GM12865 (cell line): ENCODE data around the gene TMEM245.

Source experiments
- DNase-seq: peaks from one replicate; pipeline ENCODE4 v3.0.0; 2010; ENCODE audit warnings: low read depth
- H3K4me3 ChIP-seq: 2 replicates; pipeline ENCODE4 v1.5.1; 2011; ENCODE audit warnings: mild to moderate bottlenecking, low read depth, low read length, control low read depth
- TF ChIP-seq, protein P1 (sequence below): IDR thresholded peaks from 2 replicates; pipeline ENCODE4 v1.5.1; 2011; ENCODE audit warnings: low read length, control low read depth, low read depth, inconsistent platforms; ENCODE audit not compliant: insufficient read depth; ENCODE audit errors: missing control alignments

Gene TMEM245

DNA sequence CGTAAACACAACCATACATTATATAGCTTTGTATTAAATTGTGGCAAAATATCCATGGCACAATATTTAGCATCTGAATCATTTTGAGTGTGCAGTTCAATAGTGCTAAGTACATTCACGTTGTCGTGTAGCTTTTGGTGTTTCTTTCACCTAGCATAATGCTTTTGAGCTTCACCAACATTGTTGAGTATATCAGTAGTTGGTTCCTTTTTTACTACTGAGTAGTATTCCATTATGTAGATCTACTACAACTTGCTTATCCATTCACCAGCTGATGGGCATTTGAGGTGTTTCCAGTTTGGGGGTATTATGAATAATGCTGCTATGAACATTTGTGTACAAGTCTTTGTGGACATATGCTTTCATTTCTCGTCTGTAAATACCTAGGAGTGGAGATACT lies 79.2 kb downstream of the TMEM245 start:
- TF ChIP-seq, protein P1, sequence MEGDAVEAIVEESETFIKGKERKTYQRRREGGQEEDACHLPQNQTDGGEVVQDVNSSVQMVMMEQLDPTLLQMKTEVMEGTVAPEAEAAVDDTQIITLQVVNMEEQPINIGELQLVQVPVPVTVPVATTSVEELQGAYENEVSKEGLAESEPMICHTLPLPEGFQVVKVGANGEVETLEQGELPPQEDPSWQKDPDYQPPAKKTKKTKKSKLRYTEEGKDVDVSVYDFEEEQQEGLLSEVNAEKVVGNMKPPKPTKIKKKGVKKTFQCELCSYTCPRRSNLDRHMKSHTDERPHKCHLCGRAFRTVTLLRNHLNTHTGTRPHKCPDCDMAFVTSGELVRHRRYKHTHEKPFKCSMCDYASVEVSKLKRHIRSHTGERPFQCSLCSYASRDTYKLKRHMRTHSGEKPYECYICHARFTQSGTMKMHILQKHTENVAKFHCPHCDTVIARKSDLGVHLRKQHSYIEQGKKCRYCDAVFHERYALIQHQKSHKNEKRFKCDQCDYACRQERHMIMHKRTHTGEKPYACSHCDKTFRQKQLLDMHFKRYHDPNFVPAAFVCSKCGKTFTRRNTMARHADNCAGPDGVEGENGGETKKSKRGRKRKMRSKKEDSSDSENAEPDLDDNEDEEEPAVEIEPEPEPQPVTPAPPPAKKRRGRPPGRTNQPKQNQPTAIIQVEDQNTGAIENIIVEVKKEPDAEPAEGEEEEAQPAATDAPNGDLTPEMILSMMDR = no peak
- H3K4me3 ChIP-seq = no peak overlapping the region
- DNase-seq = no peak

DNA sequence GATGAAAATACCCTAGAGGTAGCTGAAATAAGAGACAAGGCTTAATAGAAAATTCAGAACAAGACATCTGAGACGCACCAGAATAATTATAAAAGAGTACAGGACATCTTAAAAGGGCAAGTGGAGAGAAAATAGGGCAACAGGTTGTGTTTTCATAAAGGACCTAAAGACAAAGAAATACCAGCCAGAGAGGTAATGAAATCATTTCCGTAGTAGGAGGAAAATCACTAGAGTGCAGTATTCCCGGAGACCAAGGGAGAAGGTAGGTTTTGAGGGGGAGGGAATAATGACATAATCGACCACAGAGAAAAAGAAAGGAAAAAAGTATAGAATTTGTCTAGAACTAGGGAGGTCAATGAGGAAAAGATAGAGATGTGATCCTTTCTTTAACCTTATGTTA lies 80.2 kb downstream of the TMEM245 start:
- TF ChIP-seq, protein P1 = no peak
- H3K4me3 ChIP-seq = no peak overlapping the region
- DNase-seq = no peak

DNA sequence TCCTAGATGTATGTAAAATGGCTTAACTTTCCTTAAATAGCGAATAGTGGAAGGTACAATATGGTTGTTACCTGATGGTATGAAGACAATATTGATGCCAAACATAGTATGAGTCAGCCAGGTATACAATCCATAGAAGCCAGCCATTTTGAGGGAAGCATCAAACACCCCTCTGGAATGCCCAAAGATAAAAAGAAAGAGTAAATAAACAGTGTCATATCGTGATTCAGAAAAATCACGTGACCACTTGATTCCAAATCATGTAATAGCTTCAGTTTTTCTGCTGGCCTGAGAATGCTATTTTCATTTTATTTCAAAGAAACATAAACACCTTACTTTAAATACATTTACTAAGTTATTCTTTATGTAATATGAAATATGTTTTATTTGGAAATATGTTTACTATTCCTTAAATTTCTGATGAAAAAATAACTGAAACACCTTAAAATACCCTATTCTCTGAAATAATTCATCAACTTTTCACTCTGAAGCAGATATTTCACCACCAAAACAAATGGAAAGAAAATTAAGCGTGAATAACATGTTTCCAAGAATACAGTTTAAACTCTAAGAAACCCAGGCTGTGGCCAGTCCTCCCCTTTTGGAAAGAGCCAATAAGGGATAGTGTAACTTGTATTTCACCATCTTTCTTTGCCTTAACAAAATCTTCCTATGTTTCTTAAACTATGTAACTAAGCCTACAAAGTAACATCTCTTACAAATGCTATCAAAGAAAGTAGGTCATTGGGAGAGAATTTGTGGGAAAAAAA lies 81.6 kb downstream of the TMEM245 start:
- no peak for DNase-seq
- TF ChIP-seq, protein P1 = no peak
- no peak overlapping the region for H3K4me3 ChIP-seq

DNA sequence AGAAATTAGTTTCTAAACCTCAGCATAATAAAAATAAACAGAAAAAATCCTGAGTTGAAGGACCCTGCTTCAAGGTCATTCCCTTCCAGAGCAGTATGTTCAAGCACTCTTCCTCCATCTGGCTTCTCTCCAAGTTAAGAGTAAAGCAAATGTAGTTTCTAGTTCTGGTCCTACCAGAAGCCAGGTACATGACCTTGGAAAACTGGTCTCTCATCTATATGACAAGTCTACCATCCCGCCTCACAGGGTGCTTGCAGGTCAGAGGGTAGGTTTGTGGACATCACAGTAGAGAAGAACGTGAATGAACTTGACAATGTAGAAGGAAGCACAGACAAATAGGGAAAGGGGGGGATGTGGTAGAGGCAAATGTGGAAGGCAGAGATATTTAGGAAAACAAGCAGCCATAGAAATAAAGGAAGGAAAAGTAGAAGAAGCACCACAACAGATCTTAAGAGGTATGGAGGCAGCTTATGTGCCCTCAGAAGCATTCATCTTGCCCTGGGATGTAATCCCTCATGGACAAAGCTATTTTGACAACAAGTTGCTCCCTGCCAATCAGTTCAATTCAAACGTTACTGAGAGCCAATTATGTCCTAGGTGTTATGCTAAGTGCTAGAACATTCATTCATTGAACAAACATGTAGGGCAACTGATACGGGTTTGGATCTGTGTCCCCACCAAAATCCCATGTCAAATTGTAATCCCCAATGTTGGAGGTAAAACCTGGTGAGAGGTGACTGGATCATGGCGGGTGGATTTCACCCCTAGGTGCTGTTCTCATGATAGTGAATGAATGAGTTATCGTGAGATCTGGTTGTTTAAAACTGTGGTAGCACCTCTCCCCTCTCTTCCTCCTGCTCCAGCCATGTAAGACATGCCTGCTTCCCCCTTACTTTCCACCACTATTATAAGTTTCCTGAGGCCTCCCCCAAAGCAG lies 82.7 kb downstream of the TMEM245 start:
- TF ChIP-seq, protein P1 = no peak
- H3K4me3 ChIP-seq = no peak overlapping the region
- DNase-seq = no peak

DNA sequence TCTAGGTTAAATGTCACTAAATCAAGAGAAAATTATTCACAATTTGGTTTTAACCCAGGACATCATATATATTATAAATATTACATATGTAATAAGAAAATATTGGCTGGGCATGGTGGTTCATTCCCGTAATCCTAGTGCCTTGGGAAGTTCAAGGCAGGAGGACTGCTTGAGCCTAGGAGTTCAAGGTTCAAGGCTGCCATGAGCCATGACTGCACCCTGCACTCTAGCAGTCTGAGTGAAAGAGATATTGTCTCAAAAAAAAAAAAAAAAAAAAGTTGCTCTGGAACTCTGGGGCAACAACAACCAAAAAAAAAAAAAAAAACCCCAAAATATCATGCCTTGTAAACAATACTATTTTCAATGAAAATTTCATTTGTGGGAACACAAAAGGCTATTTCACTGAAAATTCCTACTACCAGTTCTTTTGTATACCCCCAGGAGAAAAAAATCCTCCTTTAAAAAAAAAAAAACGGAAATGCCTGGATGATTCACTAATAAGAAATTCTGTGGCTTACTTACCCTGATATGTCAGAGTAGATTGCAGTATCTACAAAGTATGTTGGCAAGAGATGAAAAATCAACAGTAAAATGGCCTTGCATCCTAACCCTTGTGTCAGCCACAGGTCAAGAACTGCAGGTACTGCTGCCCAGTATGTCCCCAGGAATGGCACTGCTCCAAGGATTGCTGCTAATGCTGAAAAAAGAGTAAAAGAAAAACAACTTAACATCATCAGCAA lies 83.9 kb downstream of the TMEM245 start:
- no peak overlapping the region for H3K4me3 ChIP-seq
- DNase-seq = no peak
- TF ChIP-seq, protein P1 = no peak

DNA sequence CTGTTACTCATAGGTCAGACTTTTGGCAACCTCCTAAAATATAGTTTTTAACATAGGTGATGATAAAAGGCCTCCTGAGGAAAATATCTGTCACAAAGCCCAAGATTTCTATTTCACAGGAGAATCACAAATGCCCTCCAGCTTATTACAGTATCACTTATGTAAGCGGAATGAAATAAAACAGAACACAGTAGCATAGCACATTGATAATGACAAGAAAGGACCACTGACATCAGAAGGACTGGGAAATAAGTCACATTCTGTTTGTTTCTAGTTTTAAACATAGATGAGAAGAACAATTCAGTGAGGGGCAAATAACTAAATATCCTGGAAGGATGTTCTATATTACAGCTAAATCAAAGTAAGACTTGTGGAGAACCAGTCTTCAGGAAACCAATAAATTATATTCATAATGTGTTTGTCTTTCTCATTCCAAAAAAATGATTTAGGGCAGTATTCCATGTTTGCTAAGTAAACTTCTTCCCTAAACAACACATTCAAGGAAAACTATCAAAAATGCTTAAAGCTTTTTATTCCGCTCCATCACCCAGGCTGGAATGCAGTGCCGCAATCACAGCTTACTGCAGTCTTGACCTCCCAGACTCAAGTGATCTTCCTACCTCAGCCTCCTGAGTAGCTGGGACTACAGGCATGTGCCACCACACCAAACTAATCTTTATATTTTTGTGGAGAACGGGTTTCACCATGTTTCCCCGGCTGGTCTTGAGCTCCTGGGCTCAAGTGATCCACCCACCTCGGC lies 85.6 kb downstream of the TMEM245 start:
- TF ChIP-seq, protein P1 = no peak
- DNase-seq = no peak
- no peak overlapping the region for H3K4me3 ChIP-seq
